DOHH2 (cell line): ENCODE results near the gene TOR1AIP2.

Experiments
- H3F3A ChIP-seq: fragments of 200-600 bp; sonication (generic), shearing (Covaris generic); 2 replicates; pipeline ENCODE4 v1.6.0; 2016; ENCODE audit warnings: antibody characterized with exemption, mild to moderate bottlenecking; ENCODE audit not compliant: control insufficient read depth, insufficient read depth
- H3K27ac ChIP-seq: fragments of 200-600 bp; sonication (generic); 2 replicates; pipeline ENCODE4 v1.5.1; 2014; ENCODE audit warnings: low read depth, mild to moderate bottlenecking, low read length, moderate library complexity
- H3K27me3 ChIP-seq: fragments of 200-600 bp; sonication (generic); 2 replicates; pipeline ENCODE4 v1.6.1; 2014; ENCODE audit warnings: mild to moderate bottlenecking, low read length, mixed read lengths; ENCODE audit not compliant: control insufficient read depth
- H3K36me3 ChIP-seq: fragments of 200-600 bp; sonication (generic); 2 replicates; pipeline ENCODE4 v1.6.1; 2014; ENCODE audit warnings: mild to moderate bottlenecking, low read length, moderate library complexity, mixed read lengths; ENCODE audit not compliant: control insufficient read depth
- H3K4me1 ChIP-seq: fragments of 200-600 bp; sonication (generic); 2 replicates; pipeline ENCODE4 v1.6.1; 2014; ENCODE audit warnings: mild to moderate bottlenecking, low read length, mixed read lengths; ENCODE audit not compliant: control insufficient read depth
- H3K4me2 ChIP-seq: fragments of 200-600 bp; sonication (generic); 2 replicates; pipeline ENCODE4 v1.6.0; 2014; ENCODE audit warnings: mild to moderate bottlenecking, low read length, moderate library complexity
- H3K4me3 ChIP-seq: fragments of 200-600 bp; sonication (generic); 2 replicates; pipeline ENCODE4 v1.5.1; 2014; ENCODE audit warnings: mild to moderate bottlenecking, low read length, mixed read lengths
- H3K79me2 ChIP-seq: fragments of 200-600 bp; sonication (generic); 2 replicates; pipeline ENCODE4 v1.6.1; 2014; ENCODE audit warnings: mild to moderate bottlenecking, low read length, mixed read lengths; ENCODE audit not compliant: control insufficient read depth
- H3K9me2 ChIP-seq: fragments of 200-600 bp; sonication (generic); replicated peaks from 2 replicates; pipeline ENCODE4 v1.6.1; 2014; ENCODE audit warnings: mild to moderate bottlenecking, low read length, mixed read lengths; ENCODE audit not compliant: control insufficient read depth
- H3K9me3 ChIP-seq: fragments of 200-600 bp; sonication (generic); 2 replicates; pipeline ENCODE4 v1.6.1; 2014; ENCODE audit warnings: antibody characterized with exemption, low read length, mixed read lengths; ENCODE audit not compliant: control insufficient read depth, insufficient read depth
- H4K20me1 ChIP-seq: fragments of 200-600 bp; sonication (generic); 2 replicates; pipeline ENCODE4 v1.6.0; 2014; ENCODE audit warnings: low read depth, mild to moderate bottlenecking, antibody characterized with exemption, low read length, moderate library complexity; ENCODE audit not compliant: control insufficient read depth, insufficient read depth
- CTCF ChIP-seq: fragments of 200-600 bp; sonication (generic); IDR thresholded peaks from one replicate; pipeline ENCODE4 v1.5.1; 2014; ENCODE audit warnings: antibody characterized with exemption, mild to moderate bottlenecking, low read depth, low read length; ENCODE audit not compliant: poor library complexity, severe bottlenecking
- EZH2phosphoT487 ChIP-seq: fragments of 200-600 bp; sonication (generic); IDR thresholded peaks from 2 replicates; pipeline ENCODE4 v1.6.1; 2017; ENCODE audit warnings: borderline replicate concordance, mild to moderate bottlenecking, antibody characterized with exemption, low read length, moderate library complexity, mixed read lengths

Gene TOR1AIP2

GRCh38 chr1:179807691-179808485 lies 69.7 kb downstream of the TOR1AIP2 start:
- Histone ChIP-seq H3K4me1 (no peaks in the 10 kb centered on the region), H4K20me1 (no peaks in the 10 kb centered on the region), H3K9me3 (no peaks in the 10 kb centered on the region), H3K4me3 (no peak overlapping the region), H3K79me2 (no peaks in the 10 kb centered on the region), H3K27ac (no peak overlapping the region), H3K4me2 (no peak overlapping the region), H3K9me2 (no peaks in the 10 kb centered on the region), H3K36me3 (no peaks in the 10 kb centered on the region), H3K27me3 (no peaks in the 10 kb centered on the region), H3F3A (no peaks in the 10 kb centered on the region)
- TF ChIP-seq CTCF (no peak), EZH2phosphoT487 (no peak)

GRCh38 chr1:179807291-179807690 lies 70.3 kb downstream of the TOR1AIP2 start:
- Histone ChIP-seq H3K27me3 (peaks cover 5% of the 10 kb centered on the region; the same call in 1 of the 2 replicates), H3K36me3 (no peaks in the 10 kb centered on the region), H3F3A (no peaks in the 10 kb centered on the region), H3K4me2 (no peak overlapping the region), H3K9me3 (no peaks in the 10 kb centered on the region), H4K20me1 (no peaks in the 10 kb centered on the region), H3K79me2 (no peaks in the 10 kb centered on the region), H3K9me2 (no peaks in the 10 kb centered on the region), H3K27ac (no peak overlapping the region), H3K4me3 (no peak overlapping the region), H3K4me1 (no peaks in the 10 kb centered on the region)
- TF ChIP-seq EZH2phosphoT487 (no peak), CTCF (no peak)

GRCh38 chr1:179806333-179806732 lies 71.3 kb downstream of the TOR1AIP2 start:
- no peak overlapping the region for H3K4me2 ChIP-seq
- H3K27ac ChIP-seq = no peak overlapping the region

More at GRCh38 chr1:179806333-179806732, 71.3 kb downstream of the TOR1AIP2 start:
- H3F3A ChIP-seq = no peaks in the 10 kb centered on the region
- no peak overlapping the region for H3K4me3 ChIP-seq
- H3K4me1 ChIP-seq = no peaks in the 10 kb centered on the region
- H3K9me2 ChIP-seq = no peaks in the 10 kb centered on the region
- H4K20me1 ChIP-seq = no peaks in the 10 kb centered on the region
- no peaks in the 10 kb centered on the region for H3K9me3 ChIP-seq
- peaks cover 9% of the 10 kb centered on the region; the same call in 1 of the 2 replicates for H3K27me3 ChIP-seq
- no peak for TF ChIP-seq EZH2phosphoT487
- no peak for TF ChIP-seq CTCF
- H3K79me2 ChIP-seq = no peaks in the 10 kb centered on the region
- no peaks in the 10 kb centered on the region for H3K36me3 ChIP-seq
